ENCODE results near the gene ARRB1.
A peak's percentile ranks its signal among the peaks of the same experiment; 100 is the strongest.

The ARRB1 gene

GRCh38 chr11:75271730-75272129 lies 79.7 kb downstream of the ARRB1 start:
- no peak for DNase-seq

- no peak for DNase-seq
These were observed 80.5 kb downstream of the ARRB1 start for GRCh38 chr11:75270896-75271418.

- no peak for DNase-seq
These were observed 81.6 kb downstream of the ARRB1 start for GRCh38 chr11:75269896-75270295.

- DNase-seq: no peak
These were observed 82.1 kb downstream of the ARRB1 start for GRCh38 chr11:75269367-75269660.

- DNase-seq: no peak
These were observed 82.7 kb downstream of the ARRB1 start for GRCh38 chr11:75268626-75269366.

- no peak for DNase-seq
These were observed 84.1 kb downstream of the ARRB1 start for GRCh38 chr11:75267171-75267970.

GRCh38 chr11:75265851-75266531 lies 85.5 kb downstream of the ARRB1 start:
- DNase-seq: peak; percentile 52

- DNase-seq: no peak
These were observed 86.5 kb downstream of the ARRB1 start for GRCh38 chr11:75264971-75265370.

GRCh38 chr11:75264356-75264755 lies 87.1 kb downstream of the ARRB1 start:
- DNase-seq: no peak

- peak; percentile 27 for DNase-seq
These were observed 87.5 kb downstream of the ARRB1 start for GRCh38 chr11:75263944-75264349.

- no peak for DNase-seq
These were observed 88.3 kb downstream of the ARRB1 start for GRCh38 chr11:75262961-75263852.

GRCh38 chr11:75262436-75262835 lies 89.0 kb downstream of the ARRB1 start:
- no peak for DNase-seq

GRCh38 chr11:75261902-75262361 lies 89.5 kb downstream of the ARRB1 start:
- DNase-seq: no peak

- DNase-seq: no peak
These were observed 90.9 kb downstream of the ARRB1 start for GRCh38 chr11:75260396-75261170.

- DNase-seq: no peak
These were observed 97.1 kb downstream of the ARRB1 start for GRCh38 chr11:75254326-75254725.

GRCh38 chr11:75249704-75250103 lies 101.8 kb downstream of the ARRB1 start:
- no peak for DNase-seq

GRCh38 chr11:75248924-75249256 lies 102.6 kb downstream of the ARRB1 start:
- DNase-seq: no peak

- DNase-seq: no peak
These were observed 104.7 kb downstream of the ARRB1 start for GRCh38 chr11:75246671-75247350.

- no peak for DNase-seq
These were observed 105.3 kb downstream of the ARRB1 start for GRCh38 chr11:75246006-75246670.

GRCh38 chr11:75245356-75246005 lies 106.0 kb downstream of the ARRB1 start:
- DNase-seq: no peak
